HUDEP-2 (cell line): ENCODE data around the gene NELFE.
"Not testable (repeated sequence)": the region's sequence is repeated elsewhere in the genome, so short reads cannot be mapped to it uniquely, and the experiment has no call there.

ENCODE experiments used
- DNase-seq, 76 experiments: peaks; one replicate each; lab custom pipeline; 2025; ENCODE audit not compliant: unreplicated experiment in 76 of 76; lab: John Stamatoyannopoulos, UW

The NELFE gene

DNA sequence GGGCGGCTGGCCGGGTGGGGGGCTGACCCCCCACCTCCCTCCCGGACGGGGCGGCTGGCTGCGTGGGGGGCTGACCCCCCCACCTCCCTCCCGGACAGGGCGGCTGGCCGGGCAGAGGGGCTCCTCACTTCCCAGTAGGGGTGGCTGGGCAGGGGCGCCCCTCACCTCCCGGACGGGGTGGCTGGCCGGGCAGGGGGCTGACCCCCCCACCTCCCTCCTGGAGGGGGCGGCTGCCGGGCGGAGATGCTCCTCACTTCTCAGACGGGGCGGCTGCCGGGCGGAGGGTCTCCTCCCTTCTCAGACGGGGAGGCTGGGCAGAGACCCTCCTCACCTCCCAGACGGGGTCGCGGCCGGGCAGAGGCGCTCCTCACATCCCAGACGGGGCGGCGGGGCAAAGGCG is 17.3 kb upstream of the NELFE start:
- DNase-seq, result not testable (repeated sequence)

DNA sequence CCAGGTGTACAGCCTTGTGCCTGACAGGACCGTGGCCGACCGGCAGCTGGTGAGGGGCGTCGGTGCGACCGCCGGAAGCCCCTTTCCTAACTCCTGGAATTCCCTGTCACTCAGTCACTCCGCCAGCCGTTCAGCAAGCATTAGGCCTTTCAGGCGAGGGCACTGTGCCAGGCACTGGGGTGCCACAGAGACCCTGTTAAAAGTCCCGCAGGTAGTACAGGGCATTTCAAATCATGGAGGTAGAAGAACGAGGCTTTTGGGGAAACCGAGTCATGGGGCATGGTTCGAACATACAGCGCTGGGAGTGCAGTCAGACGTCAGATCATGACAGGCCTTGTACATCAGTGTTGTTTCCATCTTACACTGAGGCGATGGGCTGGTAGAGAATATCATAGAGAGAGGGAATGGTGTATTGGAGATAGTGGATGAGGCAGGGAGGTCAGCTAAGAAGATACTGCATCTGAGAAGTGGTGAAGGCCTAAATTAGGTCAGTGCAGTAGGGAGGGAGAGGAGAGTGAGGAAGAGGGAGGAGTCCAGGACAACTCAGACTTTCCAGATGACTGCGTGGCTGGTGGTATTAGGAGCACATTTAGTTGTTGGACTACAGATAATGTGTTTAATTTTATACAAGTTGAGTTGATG is 14.1 kb upstream of the NELFE start:
- DNase-seq, result peak in 22 of 76 experiments; percentile 9 to 63 (median 40)

DNA sequence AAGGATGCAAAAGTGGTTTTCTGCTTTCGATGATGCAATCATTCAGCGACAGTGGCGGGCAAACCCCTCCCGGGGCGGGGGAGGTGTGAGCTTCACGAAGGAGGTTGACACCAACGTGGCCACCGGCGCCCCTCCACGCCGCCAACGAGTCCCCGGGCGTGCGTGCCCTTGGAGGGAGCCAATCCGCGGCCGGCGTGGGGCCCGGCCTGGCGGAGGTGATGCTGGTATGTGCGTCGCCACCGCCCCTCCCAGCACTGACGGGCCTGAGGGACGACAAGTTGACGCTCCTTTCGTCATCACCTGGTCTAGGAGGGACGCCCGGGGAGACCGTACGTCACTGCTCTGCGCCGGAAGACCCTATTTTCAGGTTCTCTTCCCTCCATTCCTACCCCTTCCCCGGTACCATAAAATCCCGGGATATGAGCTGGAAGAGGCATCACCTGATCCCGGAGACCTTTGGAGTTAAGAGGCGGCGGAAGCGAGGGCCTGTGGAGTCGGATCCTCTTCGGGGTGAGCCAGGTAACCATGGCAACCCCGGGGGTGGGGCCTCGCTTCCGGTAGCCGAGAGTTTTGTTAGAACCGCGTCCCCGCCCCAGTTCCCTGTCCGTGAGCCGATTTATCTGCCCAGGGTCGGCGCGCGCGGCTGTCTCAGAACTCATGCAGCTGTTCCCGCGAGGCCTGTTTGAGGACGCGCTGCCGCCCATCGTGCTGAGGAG is 13.4 kb upstream of the NELFE start, which contains the start of gene DXO:
TSS of gene DXO (minus strand) at position 146 of the 716 bp plus-strand sequence. CDS start 463 bp downstream, outside the sequence.
- DNase-seq, result peak in 75 of 76 experiments; percentile 83 to 100 (median 98)

DNA sequence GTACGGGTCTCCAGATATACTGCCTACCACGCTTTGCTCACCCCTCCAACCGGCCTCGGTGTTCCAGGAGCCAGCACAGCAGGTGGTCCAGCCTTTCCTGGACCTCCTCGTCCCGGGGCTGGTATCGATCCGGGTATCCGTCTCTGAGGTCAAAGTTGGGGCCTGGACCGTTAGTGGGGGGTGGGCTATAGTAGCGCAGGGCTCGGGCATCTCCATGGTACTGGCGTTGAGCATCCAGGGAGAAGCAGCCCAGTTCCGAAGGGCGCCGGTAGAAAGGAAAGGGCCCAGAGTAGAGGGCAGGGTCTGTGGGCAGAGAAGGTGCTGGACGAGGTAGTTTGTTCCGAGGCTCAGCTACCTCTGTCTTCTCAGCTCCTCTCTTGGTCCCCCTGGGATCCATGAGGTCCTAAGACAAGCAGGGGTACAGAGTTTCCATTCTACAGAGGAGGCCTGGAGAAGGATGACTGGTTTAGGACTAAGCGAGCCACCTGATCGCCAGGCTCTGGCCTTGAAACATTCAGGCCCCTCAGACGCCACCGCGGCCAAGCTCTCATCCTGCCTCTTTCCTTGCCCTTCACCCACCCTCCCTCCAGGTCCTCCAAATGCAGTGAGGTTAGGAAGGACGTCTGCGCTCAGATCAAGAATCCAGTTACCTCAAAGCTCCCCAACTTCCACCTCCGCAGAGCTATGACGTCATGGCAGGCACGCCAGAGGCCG is 12.7 kb upstream of the NELFE start:
- no peak for DNase-seq

DNA sequence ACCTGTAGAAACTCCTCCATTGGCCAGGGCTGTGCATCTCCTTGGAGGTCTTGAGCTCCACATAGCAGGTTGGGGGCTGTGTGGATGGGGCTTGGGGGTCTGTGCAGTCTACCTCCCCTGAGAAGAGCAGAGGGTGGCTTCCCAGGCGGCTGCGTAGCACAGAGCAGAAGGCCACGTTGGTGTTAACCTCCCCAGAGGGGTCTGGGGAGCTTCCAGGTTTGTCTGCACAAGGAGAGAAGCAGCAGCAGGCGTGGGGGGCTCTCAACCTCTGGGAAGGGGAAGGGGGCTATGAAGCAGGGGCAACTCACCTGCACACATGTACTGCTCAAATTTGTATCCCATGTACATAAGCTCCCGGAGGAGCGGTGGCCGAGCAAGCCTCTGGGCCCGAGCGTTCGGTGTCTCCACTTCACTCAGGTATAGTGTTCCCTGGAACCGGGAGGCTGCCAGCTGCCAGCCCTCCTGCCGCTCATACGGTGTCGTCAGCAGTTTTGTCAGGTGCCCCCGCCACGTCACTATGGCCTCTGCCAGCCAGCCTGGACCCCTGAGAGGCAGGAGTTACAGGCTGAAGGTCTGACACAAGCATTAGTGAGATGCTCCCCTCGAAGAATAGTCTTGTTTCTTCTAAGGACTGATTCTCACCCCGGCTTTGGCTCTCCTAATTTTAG is 12.0 kb upstream of the NELFE start:
- DNase-seq, result peak in 1 of 76 experiments; percentile 12

DNA sequence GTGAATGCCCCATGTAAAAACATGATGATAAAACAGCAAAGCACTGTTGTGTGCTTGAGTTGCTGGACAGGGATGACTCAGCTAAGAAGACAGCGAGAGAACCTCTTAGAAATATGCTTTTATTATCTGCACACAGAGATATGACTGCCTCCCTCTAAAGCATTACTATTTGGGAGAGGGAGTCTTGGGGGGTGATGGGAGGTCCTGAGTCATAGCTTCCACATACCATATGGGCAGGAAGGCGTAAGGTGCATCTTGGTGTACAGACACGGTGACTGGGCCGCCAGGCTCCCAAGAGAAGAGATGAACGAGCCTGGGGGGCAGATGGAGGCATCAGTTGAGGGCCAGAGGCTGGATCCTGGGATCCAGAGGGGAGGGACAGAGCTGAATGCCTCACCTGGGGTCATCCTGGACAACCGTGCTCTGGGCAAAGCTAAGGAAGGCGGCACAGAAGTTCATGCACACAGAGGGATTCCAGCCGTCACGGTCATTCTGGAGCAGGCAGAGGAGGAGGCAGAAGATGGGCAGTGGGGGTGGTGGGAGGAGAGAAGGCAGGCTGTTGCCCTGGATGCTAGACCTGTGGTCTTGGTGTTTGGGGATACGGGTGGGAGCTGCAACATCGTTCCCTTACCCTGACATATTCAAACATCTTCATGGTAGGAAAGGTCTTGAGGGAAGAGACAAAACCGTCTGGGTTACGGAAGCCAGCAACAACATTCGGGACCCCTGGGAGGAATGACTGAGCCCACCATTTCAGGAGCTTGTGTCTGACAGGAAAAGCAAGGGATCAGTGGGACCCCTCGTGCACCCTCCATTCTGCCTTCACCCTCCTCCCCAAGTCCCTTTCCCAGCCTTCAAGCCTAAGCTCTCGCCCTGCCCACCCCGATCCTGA is 11.2 kb upstream of the NELFE start:
- DNase-seq, result peak in 2 of 76 experiments; percentile 7 to 26

DNA sequence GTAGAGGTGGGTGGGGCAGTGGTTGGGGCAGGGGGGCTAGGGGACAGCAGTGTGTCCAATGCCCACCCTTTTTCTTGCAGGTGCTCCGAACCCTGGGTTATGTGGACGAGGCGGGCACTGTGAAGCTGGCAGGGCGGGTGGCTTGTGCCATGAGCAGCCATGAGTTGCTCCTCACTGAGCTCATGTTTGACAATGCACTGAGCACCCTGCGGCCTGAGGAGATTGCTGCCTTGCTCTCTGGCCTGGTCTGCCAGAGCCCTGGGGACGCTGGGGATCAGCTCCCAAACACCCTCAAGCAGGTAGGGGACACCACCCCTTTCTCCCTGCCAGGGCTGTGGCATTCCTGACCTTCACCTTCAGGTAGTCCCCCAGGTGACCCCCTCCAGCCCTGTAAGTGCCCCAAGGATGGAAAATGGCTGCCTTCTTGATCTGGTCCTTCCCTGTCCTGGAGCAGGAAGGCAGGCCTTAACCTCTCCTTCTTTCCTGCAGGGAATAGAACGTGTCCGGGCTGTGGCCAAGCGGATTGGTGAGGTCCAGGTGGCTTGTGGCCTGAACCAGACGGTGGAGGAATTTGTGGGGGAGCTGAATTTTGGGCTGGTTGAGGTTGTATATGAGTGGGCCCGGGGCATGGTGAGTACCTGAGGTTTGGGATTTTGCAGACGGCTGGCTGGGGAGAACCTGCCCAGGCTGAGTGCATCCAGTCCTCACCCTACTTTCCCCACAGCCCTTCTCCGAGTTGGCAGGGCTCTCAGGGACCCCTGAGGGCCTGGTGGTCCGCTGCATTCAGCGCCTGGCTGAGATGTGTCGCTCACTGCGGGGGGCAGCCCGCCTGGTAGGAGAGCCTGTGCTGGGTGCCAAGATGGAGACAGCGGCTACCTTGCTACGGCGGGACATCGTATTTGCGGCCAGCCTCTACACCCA is 10.3 kb upstream of the NELFE start:
- no peak for DNase-seq

DNA sequence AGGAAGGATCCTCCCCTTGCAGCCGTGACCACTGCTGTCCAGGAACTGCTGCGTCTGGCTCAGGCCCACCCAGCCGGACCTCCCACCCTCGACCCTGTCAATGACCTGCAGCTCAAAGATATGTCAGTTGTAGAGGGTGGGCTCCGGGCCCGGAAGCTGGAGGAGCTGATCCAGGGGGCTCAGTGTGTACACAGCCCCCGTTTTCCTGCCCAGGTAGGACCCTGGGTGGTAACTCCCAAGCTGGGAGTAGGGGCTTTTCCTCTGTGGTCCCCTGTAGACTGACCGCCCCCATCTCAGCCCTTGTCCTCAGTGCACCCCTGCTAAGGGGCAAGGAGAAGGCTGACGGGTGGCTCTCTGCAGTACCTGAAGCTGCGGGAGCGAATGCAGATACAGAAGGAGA is 9.6 kb upstream of the NELFE start:
- no peak for DNase-seq

DNA sequence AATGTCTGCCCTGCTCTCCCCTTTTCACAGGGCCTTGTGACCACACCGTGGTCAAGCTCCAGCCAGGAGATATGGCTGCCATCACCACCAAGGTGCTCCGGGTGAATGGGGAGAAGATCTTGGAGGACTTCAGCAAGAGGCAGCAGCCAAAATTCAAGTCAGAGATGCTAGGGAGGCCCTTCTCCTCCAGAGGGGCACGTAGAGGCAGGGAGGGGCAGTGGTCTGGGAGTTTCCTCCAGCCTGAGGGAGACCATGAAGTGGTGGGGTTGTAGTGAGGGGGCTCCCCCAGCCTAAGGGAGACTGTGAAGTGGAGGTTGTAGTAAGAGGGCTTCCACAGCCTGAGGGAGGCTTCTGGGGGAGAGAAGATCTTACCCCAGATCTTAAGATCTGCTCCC is 9.2 kb upstream of the NELFE start:
- DNase-seq, result no peak

DNA sequence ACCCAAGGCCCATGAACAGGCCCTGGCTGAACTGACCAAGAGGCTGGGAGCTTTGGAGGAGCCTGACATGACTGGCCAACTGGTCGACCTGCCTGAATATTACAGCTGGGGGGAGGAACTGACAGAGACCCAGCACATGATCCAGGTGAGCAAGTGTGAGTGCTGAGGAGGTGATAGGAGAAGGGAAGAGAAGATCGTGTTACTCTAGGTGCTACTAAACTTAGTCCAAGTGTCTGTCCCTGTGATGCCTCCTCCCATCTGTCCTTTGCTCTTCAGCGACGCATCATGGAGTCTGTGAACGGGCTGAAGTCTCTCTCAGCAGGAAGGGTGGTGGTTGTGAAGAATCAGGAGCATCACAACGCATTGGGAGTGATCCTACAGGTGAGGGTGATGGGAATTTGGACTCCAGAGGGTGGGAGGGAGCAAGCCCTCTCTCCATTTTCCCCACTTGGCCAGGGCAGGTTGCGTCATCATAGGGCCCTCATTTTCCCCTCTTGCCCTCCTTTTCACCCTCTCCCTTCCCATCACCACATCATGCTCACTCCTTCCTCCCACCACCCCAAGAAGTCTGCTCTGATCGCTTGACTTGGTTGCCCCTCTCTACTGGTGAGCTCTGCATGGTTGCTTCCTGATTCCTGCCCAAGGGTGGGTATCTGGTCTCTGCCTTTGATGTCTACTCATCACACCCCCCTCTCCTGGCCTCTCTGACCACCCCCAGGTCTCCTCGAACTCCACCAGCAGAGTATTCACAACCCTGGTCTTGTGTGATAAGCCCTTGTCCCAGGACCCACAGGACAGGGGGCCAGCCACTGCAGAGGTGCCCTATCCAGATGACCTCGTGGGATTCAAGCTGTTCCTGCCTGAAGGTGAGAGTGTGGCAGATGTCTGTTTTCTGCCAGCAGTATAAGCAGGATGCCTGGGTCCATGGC is 8.5 kb upstream of the NELFE start:
- no peak for DNase-seq

DNA sequence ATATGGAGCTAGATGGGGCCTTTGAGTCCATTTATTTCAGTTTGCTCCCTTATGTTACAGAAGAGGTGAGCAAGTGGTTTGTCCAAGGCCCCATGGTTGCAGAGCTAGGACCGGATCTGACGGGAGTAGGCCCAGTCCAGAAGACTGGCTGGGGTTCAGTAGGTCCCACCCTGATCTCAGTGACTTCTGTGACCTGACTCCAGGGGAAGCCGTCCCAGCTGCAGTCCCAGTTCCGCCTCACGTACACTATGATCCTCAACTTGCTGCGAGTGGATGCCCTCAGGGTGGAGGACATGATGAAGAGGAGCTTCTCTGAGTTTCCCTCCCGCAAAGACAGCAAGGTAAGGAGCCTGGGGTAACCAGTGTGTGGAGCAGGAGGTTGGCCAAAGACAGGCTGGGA is 7.7 kb upstream of the NELFE start:
- no peak for DNase-seq

DNA sequence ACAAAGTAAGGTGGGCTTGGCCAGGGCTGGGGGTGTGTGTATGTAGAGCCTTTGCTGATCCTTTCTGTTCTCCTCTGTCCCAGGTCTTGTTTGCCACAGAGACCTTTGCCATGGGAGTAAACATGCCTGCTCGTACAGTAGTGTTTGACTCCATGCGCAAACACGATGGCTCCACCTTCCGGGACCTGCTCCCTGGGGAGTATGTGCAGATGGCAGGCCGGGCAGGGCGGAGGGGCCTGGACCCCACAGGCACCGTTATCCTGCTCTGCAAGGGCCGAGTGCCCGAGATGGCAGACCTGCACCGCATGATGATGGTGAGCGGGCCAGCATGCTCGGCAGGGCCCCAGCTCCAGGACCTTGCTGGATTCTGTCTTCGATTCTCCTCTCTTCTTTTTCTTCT is 6.9 kb upstream of the NELFE start:
- no peak for DNase-seq

DNA sequence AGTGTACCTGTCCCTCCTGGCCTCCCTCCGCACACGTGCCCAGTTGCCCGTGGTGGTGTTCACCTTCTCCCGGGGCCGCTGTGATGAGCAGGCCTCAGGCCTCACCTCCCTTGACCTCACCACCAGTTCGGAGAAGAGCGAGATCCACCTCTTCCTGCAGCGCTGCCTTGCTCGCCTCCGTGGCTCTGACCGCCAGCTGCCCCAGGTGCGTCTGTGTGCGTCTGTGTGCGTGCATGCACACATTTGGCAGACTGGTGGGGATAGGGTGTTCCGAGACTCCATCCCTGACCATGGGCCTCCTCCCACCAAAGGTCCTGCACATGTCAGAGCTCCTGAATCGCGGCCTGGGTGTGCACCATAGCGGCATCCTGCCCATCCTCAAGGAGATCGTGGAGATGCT is 5.2 kb upstream of the NELFE start:
- DNase-seq, result no peak

DNA sequence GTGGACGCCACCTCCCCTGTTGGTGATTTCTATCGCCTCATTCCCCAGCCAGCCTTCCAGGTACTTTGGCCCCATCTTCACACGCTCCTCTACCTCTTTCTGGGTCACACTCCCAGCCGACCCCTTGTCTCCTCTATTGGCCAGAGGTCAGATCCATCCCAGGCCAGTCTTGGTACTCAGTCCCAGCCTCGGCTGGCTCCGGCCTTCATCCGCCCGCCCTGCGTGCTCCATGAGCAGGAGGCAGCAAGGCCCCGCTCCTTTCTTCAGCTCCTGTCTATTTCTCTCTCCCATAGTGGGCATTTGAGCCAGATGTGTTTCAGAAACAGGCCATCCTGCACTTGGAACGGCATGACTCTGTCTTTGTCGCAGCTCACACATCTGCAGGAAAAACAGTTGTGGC is 2.8 kb upstream of the NELFE start:
- DNase-seq, result no peak

DNA sequence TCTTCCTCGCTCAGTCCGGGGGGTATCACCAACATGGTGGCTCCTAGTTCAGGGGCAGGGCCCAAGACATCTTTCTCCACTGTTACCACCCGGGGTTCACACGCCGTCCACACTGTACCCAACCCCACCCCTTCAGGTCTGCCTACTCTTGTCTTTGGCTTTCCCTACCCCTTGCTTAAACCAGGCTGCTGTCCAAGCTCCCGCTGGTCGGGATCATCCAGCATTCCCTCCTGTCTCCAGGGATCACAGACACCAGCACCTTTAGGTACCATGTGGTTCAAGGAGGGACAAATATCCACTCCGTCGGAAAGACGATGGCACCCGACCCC is 395 bp downstream of the NELFE start:
- peak in 1 of 76 experiments; percentile 67 for DNase-seq

DNA sequence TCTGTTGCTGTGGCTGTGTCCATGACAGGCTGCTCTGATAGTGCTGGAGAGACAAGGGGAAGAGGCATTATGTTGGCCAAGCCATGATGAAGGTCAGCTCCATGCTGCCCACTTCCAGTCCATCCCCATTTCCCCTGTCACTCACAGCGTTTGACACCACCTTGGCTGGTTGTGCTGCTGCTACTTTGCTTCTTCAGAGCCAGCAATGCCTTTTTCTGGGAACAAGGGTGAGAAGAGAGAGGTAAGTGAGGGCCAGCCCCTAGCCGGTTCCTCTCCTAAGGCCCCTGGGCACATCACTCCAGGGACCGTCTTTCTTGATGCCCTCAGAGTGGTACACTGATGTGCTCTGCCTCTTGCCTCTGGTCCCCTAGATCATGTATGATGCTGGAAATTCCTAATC is 2.0 kb downstream of the NELFE start:
- no peak for DNase-seq

DNA sequence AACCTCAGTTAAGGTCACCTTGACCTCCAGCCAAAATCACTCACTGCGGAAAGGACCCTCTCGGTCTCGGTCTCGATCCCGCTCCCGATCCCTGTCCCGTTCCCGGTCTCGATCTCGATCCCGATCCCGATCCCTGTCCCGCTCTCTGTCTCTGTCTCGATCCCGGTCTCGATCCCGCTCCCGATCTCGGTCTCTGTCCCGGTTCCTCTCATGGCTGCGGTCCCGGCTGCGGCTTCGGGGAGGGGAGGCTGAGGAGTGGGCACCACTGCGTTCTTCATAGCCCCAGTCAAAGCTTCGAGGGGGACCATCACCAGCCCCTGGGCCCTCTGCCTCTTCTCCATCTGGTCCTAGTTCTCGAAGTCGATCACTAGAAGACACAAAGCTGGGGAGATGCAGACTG is 4.3 kb downstream of the NELFE start:
- no peak for DNase-seq

DNA sequence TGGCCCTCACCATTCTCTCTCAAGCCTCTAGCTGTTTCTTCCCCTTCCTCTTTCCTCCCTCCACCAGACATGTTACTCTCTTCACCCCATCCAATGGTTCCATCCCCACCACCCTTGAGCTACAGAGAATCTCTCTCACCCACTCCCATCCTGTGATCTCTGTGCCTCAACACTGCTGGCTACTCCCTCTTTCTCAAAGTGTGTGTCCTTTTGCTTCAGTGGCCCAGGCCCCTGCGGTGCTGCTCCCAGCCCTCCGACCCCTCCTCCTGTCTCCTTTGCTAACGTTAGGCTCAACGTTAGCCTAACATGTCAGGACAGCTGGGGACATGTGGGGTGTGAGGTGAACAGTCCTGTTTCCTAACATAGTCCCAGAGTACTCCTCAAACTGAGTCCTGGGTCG is 5.9 kb downstream of the NELFE start:
- no peak for DNase-seq
